Left ventricle myocardium inferior (tissue), 1 donor: ENCODE results near the gene ARPP21. TPM values are rescaled to one million over a fixed set of nuclear protein-coding genes. Genes with fewer than 3 reads are reported as not detected.

Experiments
- DNase-seq: peaks from one replicate; pipeline ENCODE4 v3.0.0-alpha.2; 2020
- H3K27ac ChIP-seq: fragments of 200-600 bp; replicated peaks from 2 replicates; pipeline ENCODE4 v1.8.0; 2021
- H3K27me3 ChIP-seq: fragments of 200-600 bp; 2 replicates; pipeline ENCODE4 v1.8.0; 2021; ENCODE audit warnings: low read depth
- H3K36me3 ChIP-seq: fragments of 200-600 bp; 2 replicates; pipeline ENCODE4 v1.8.0; 2021
- H3K4me1 ChIP-seq: fragments of 200-600 bp; 2 replicates; pipeline ENCODE4 v1.8.0; 2021
- H3K4me3 ChIP-seq: fragments of 200-600 bp; 2 replicates; pipeline ENCODE4 v1.8.0; 2021; ENCODE audit warnings: mild to moderate bottlenecking, moderate library complexity
- H3K9me3 ChIP-seq: fragments of 200-600 bp; replicated peaks from 2 replicates; pipeline ENCODE4 v1.8.0; 2021
- CTCF ChIP-seq: fragments of 200-600 bp; IDR thresholded peaks from 2 replicates; pipeline ENCODE4 v1.8.0; 2021; ENCODE audit warnings: antibody characterized with exemption, mild to moderate bottlenecking, borderline replicate concordance
- intact Hi-C: fragments of 100-400 bp; cut with micrococcal nuclease; formaldehyde crosslinking; loops from one replicate; pipeline ENCODE4 v1.11.0; 2022
- total RNA-seq: library from RNA; stranded (reverse); fragmentation: NEBNext Ultra II Directional; extraction: Animal tissue kit (Norgen Biotek cat#: 25700); gene quantifications from one replicate; pipeline ENCODE4 v1.2.1, GENCODE V29; 2021
- donor health status: DM: no; HTN: yes; CAD: no; lungs with severe emphysema.

ARPP21 gene
- total RNA-seq, 1 donor from 2014 or later = not detected

GRCh38 chr3:35772381-35773015 is 133.2 kb downstream of the ARPP21 start:
- Histone ChIP-seq H3K27me3 (no peaks in the 10 kb centered on the region), H3K9me3 (no peaks in the 10 kb centered on the region), H3K36me3 (no peaks in the 10 kb centered on the region), H3K27ac (no peak overlapping the region), H3K4me1 (no peaks in the 10 kb centered on the region), H3K4me3 (no peak overlapping the region)
- no peak for DNase-seq
- no peak for TF ChIP-seq CTCF
- intact Hi-C loops = no loop called here

GRCh38 chr3:35773417-35773816 is 134.1 kb downstream of the ARPP21 start:
- intact Hi-C loops = no loop called here
- H3K4me3 ChIP-seq = no peak overlapping the region

DNA sequence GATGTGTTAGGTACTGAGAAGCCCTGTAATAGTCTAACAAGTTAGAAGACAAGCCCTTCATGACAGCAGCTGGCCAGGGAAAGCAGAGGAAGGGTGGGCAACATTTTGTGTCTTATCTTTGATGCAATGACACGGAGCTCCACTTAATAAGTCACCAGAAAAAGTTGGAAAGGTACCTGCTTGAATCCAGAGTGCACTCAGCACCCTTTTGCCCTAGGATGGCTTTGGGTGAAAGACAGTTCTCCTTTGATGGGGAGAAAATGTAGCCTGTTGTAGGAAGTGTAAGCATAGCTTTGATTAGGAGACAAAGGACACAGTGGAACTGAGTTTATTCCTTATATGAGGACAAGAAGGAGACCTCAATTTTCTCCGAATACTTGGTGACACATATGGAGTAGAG is 137.0 kb downstream of the ARPP21 start:
- Histone ChIP-seq H3K27ac (no peak overlapping the region), H3K27me3 (no peaks in the 10 kb centered on the region), H3K4me1 (no peaks in the 10 kb centered on the region), H3K4me3 (no peak overlapping the region), H3K36me3 (no peaks in the 10 kb centered on the region), H3K9me3 (no peaks in the 10 kb centered on the region)
- TF ChIP-seq CTCF = no peak
- no peak for DNase-seq
- intact Hi-C loops = no loop called here

More at GRCh38 chr3:35773417-35773816, 134.1 kb downstream of the ARPP21 start:
- H3K9me3 ChIP-seq = no peaks in the 10 kb centered on the region
- H3K36me3 ChIP-seq = no peaks in the 10 kb centered on the region
- no peak overlapping the region for H3K27ac ChIP-seq
- no peak for TF ChIP-seq CTCF
- DNase-seq = no peak
- H3K27me3 ChIP-seq = no peaks in the 10 kb centered on the region
- H3K4me1 ChIP-seq = no peaks in the 10 kb centered on the region

- intact Hi-C loops = no loop called here
- DNase-seq = no peak
- Histone ChIP-seq H3K4me1 (no peaks in the 10 kb centered on the region), H3K4me3 (no peak overlapping the region), H3K27ac (no peak overlapping the region), H3K27me3 (no peaks in the 10 kb centered on the region), H3K36me3 (no peaks in the 10 kb centered on the region), H3K9me3 (no peaks in the 10 kb centered on the region)
- no peak for TF ChIP-seq CTCF
These were observed 137.7 kb downstream of the ARPP21 start for GRCh38 chr3:35777065-35777464.

DNA sequence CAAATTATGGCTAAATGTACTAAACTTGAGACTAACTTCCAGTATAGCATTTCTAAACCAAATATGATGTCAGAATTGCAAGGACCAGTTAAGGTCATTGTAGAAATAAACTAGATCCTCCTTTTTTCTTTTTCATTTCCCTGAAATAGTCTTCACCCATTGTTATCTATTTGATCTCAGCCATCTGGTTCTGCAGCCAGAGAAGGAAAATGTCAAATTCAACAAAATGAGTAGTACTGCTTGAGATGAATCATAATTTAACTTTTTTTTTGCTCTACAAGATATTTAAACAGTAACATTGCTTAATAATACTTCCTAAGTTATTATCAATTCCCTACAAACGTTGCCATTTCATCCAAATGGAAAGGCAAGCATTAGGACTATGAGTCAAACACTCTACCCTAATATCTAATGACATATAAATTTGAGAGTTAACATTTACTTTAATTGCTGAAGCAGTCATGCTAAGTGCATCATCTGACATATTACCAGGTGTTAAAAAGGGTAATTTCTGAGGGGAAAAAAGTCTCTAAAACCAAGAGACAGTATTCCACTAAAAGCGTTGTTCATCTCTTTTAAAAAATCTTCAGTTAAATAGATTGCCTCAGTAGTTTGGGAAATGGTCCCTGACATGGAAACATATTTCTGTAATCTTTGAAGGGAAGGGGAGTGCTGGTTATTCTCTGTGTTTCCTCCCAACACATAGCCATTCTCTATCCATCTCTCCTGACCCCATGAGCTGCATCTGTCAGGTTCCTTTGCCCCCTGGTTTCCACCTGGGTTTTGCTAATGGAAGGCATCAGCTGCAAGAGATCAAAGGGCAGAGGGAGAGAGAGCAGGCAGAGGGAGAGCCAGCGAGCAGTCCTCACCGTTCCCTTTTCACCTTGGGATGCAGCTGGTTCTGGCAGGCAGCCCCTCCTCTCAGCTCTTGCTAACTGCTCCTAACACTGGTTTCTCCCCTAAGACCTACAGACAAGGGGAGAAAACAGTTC is 138.5 kb downstream of the ARPP21 start:
- no peak for TF ChIP-seq CTCF
- intact Hi-C loops = no loop called here
- Histone ChIP-seq H3K9me3 (no peaks in the 10 kb centered on the region), H3K4me1 (no peaks in the 10 kb centered on the region), H3K27me3 (no peaks in the 10 kb centered on the region), H3K36me3 (no peaks in the 10 kb centered on the region), H3K4me3 (no peak overlapping the region), H3K27ac (no peak overlapping the region)
- no peak for DNase-seq
